NCI-H128 (cell line): ENCODE results near the gene NKG7.

Source experiments
- DNase-seq: peaks from one replicate; lab custom pipeline; 2025; ENCODE audit not compliant: unreplicated experiment; lab: John Stamatoyannopoulos, UW

The NKG7 gene

GRCh38 chr19:51391073-51391611, 18.7 kb upstream of the NKG7 start:
- no peak for DNase-seq

GRCh38 chr19:51389143-51389542, 16.7 kb upstream of the NKG7 start:
- no peak for DNase-seq

GRCh38 chr19:51387924-51388389, 15.5 kb upstream of the NKG7 start, which contains the start of gene LIM2:
Gene LIM2 (minus strand): TSS chr19:51387974. CDS start chr19:51387443, 531 bp downstream.
- no peak for DNase-seq

- no peak for DNase-seq
Observed at GRCh38 chr19:51386882-51387520, 14.5 kb upstream of the NKG7 start.

GRCh38 chr19:51382004-51382403, 9.6 kb upstream of the NKG7 start:
- DNase-seq, result no peak

- no peak for DNase-seq
Observed at GRCh38 chr19:51380379-51380778, 7.9 kb upstream of the NKG7 start.

GRCh38 chr19:51377422-51377821, 5.0 kb upstream of the NKG7 start:
- no peak for DNase-seq

- DNase-seq, result no peak
Observed at GRCh38 chr19:51375504-51376221, 3.2 kb upstream of the NKG7 start.

GRCh38 chr19:51372021-51372648, 319 bp downstream of the NKG7 start:
- no peak for DNase-seq

GRCh38 chr19:51371186-51371690, 1.2 kb downstream of the NKG7 start:
- DNase-seq, result no peak

GRCh38 chr19:51370230-51370629, 2.2 kb downstream of the NKG7 start:
- no peak for DNase-seq

- DNase-seq, result no peak
Observed at GRCh38 chr19:51368366-51369282, 3.8 kb downstream of the NKG7 start, which contains the start of gene CLDND2. Gene CLDND2 (minus strand): TSS chr19:51369003. CDS start chr19:51368577, 426 bp downstream.

- no peak for DNase-seq
Observed at GRCh38 chr19:51367565-51368365, 4.7 kb downstream of the NKG7 start.

GRCh38 chr19:51367255-51367564, 5.2 kb downstream of the NKG7 start:
- DNase-seq, result no peak

- no peak for DNase-seq
Observed at GRCh38 chr19:51366389-51367254, 5.8 kb downstream of the NKG7 start.

- DNase-seq, result no peak
Observed at GRCh38 chr19:51365965-51366388, 6.5 kb downstream of the NKG7 start, which contains the start of gene ETFB. Gene ETFB (minus strand): TSS chr19:51366388. CDS start chr19:51366326, 62 bp downstream.

- no peak for DNase-seq
Observed at GRCh38 chr19:51365211-51365964, 7.1 kb downstream of the NKG7 start.
